HEK293 (cell line): ENCODE measurements around the gene DNAJC21.
A peak's percentile ranks its signal among the peaks of the same experiment; 100 is the strongest.

Experiments used
- CTCF ChIA-PET: fragments of 350-600 bp; formaldehyde crosslinking; extraction: SDS; loops from one replicate; lab custom pipeline; 2021; ENCODE audit warnings: antibody characterized with exemption; lab: Yijun Ruan, JAX
- POLR2A ChIA-PET: fragments of 300-600 bp; formaldehyde crosslinking; extraction: SDS; loops from one replicate; lab custom pipeline; 2020; ENCODE audit warnings: antibody characterized with exemption, inconsistent platforms; lab: Yijun Ruan, JAX
- H3K27ac ChIP-seq: fragments of 200-500 bp; sonication (Bioruptor generic); 2 replicates; pipeline ENCODE4 v1.5.1; 2014; ENCODE audit warnings: low read depth, low read length, control low read depth, inconsistent platforms; ENCODE audit errors: extremely low read depth
- H3K36me3 ChIP-seq, 2 experiments: fragments of 200-500 bp in 1 of 2; sonication (Bioruptor generic) in 1 of 2; 1 replicate in 1 of 2; 2 replicates in 1 of 2; pipeline ENCODE4 v1.5.1; 2014 to 2017; ENCODE audit warnings: inconsistent platforms in 2 of 2, low read length in 2 of 2; ENCODE audit not compliant: control insufficient read depth in 2 of 2, insufficient read depth in 1 of 2
- H3K4me1 ChIP-seq: fragments of 200-500 bp; sonication (Bioruptor generic); 2 replicates; pipeline ENCODE4 v1.5.1; 2014; ENCODE audit warnings: mild to moderate bottlenecking, low read length, inconsistent platforms; ENCODE audit not compliant: control insufficient read depth, insufficient read depth
- H3K4me3 ChIP-seq: 2 replicates; pipeline ENCODE4 v1.5.1; 2011; ENCODE audit warnings: low read depth, mild to moderate bottlenecking, control low read depth, low read length, moderate library complexity
- H3K9me3 ChIP-seq: fragments of 200-500 bp; sonication (Bioruptor generic); 2 replicates; pipeline ENCODE4 v1.5.1; 2014; ENCODE audit warnings: low read depth, low read length, inconsistent platforms; ENCODE audit not compliant: control insufficient read depth, insufficient read depth
- CTCF ChIP-seq: fragments of 450-650 bp; formaldehyde crosslinking; IDR thresholded peaks from 2 replicates; pipeline ENCODE4 v1.5.1; 2016; ENCODE audit warnings: missing biosample characterization, missing genetic modification characterization
- GFI1B ChIP-seq: fragments of 450-650 bp; formaldehyde crosslinking; IDR thresholded peaks from 2 replicates; pipeline ENCODE4 v1.5.1; 2016; ENCODE audit warnings: missing biosample characterization, missing genetic modification characterization
- KLF8 ChIP-seq: fragments of 450-650 bp; formaldehyde crosslinking; IDR thresholded peaks from 2 replicates; pipeline ENCODE4 v1.5.1; 2016; ENCODE audit warnings: missing biosample characterization, missing genetic modification characterization
- PATZ1 ChIP-seq: fragments of 450-650 bp; formaldehyde crosslinking; IDR thresholded peaks from 2 replicates; pipeline ENCODE4 v1.5.1; 2016; ENCODE audit warnings: missing biosample characterization, missing genetic modification characterization
- PRDM6 ChIP-seq: fragments of 450-650 bp; formaldehyde crosslinking; IDR thresholded peaks from 2 replicates; pipeline ENCODE4 v1.5.1; 2017; ENCODE audit warnings: missing biosample characterization, missing genetic modification characterization
- SP2 ChIP-seq: fragments of 450-650 bp; formaldehyde crosslinking; IDR thresholded peaks from 2 replicates; pipeline ENCODE4 v1.5.1; 2016; ENCODE audit warnings: missing biosample characterization, missing genetic modification characterization
- SP3 ChIP-seq: fragments of 450-650 bp; formaldehyde crosslinking; IDR thresholded peaks from 2 replicates; pipeline ENCODE4 v1.5.1; 2016; ENCODE audit warnings: missing biosample characterization, missing genetic modification characterization
- ZBTB1 ChIP-seq: fragments of 450-650 bp; formaldehyde crosslinking; IDR thresholded peaks from 2 replicates; pipeline ENCODE4 v1.5.1; 2016; ENCODE audit warnings: missing biosample characterization, missing genetic modification characterization
- ZFHX2 ChIP-seq: fragments of 450-650 bp; formaldehyde crosslinking; conservative IDR thresholded peaks from 2 replicates; pipeline ENCODE4 v1.5.1; 2016; ENCODE audit warnings: missing biosample characterization, missing genetic modification characterization
- ZNF138 ChIP-seq: fragments of 450-650 bp; formaldehyde crosslinking; IDR thresholded peaks from 2 replicates; pipeline ENCODE4 v1.5.1; 2016; ENCODE audit warnings: missing biosample characterization, missing genetic modification characterization, borderline replicate concordance
- ZNF140 ChIP-seq: fragments of 450-650 bp; formaldehyde crosslinking; IDR thresholded peaks from 2 replicates; pipeline ENCODE4 v1.5.1; 2016; ENCODE audit warnings: missing biosample characterization, missing genetic modification characterization
- ZNF184 ChIP-seq: fragments of 450-650 bp; IDR thresholded peaks from 2 replicates; pipeline ENCODE4 v1.5.1; 2018; ENCODE audit warnings: missing biosample characterization, mild to moderate bottlenecking, missing genetic modification characterization
- ZNF24 ChIP-seq: fragments of 450-650 bp; formaldehyde crosslinking; IDR thresholded peaks from 2 replicates; pipeline ENCODE4 v1.5.1; 2016; ENCODE audit warnings: missing biosample characterization, missing genetic modification characterization
- ZNF266 ChIP-seq: fragments of 450-650 bp; formaldehyde crosslinking; IDR thresholded peaks from 2 replicates; pipeline ENCODE4 v1.5.1; 2016; ENCODE audit warnings: missing biosample characterization, missing genetic modification characterization, low read depth
- ZNF335 ChIP-seq: fragments of 450-650 bp; formaldehyde crosslinking; conservative IDR thresholded peaks from 2 replicates; pipeline ENCODE4 v1.5.1; 2016; ENCODE audit warnings: missing biosample characterization, missing genetic modification characterization
- ZNF404 ChIP-seq: fragments of 450-650 bp; formaldehyde crosslinking; IDR thresholded peaks from 2 replicates; pipeline ENCODE4 v1.5.1; 2017; ENCODE audit warnings: missing biosample characterization, missing genetic modification characterization
- ZNF530 ChIP-seq: fragments of 450-650 bp; formaldehyde crosslinking; IDR thresholded peaks from 2 replicates; pipeline ENCODE4 v1.5.1; 2016; ENCODE audit warnings: low read depth, missing biosample characterization, missing genetic modification characterization
- ZNF610 ChIP-seq: fragments of 450-650 bp; formaldehyde crosslinking; IDR thresholded peaks from 2 replicates; pipeline ENCODE4 v1.5.1; 2016; ENCODE audit warnings: missing biosample characterization, missing genetic modification characterization, borderline replicate concordance
- ZSCAN16 ChIP-seq: fragments of 450-650 bp; formaldehyde crosslinking; IDR thresholded peaks from 2 replicates; pipeline ENCODE4 v1.5.1; 2016; ENCODE audit warnings: missing biosample characterization, missing genetic modification characterization
- ZSCAN5A ChIP-seq: fragments of 450-650 bp; formaldehyde crosslinking; IDR thresholded peaks from 2 replicates; pipeline ENCODE4 v1.5.1; 2016; ENCODE audit warnings: missing biosample characterization, missing genetic modification characterization

The DNAJC21 gene

GRCh38 chr5:34998058-34998789 is 68.9 kb downstream of the DNAJC21 start:
- Histone ChIP-seq H3K36me3 (no peaks in the 10 kb centered on the region), H3K9me3 (no peaks in the 10 kb centered on the region), H3K27ac (no peak overlapping the region), H3K4me1 (peaks cover 3% of the 10 kb centered on the region; the same call in 1 of the 2 replicates), H3K4me3 (no peak overlapping the region)
- 0 out of 2 replicates have a peak, but pooled peaks have one; percentile 23 for TF ChIP-seq GFI1B (tag by site-specific recombination)
- no peak for TF ChIP-seq PATZ1 (tag by site-specific recombination)
- TF ChIP-seq ZNF610 (tag by site-specific recombination), result no peak
- TF ChIP-seq ZNF530 (tag by site-specific recombination), result no peak
- peak; percentile 62; the same call in 1 of the 2 replicates for TF ChIP-seq ZNF184 (tag by site-specific recombination)
- no peak for TF ChIP-seq ZNF138 (tag by site-specific recombination)
- no peak for TF ChIP-seq ZNF266
- TF ChIP-seq ZNF404, result no peak
- TF ChIP-seq KLF8 (tag by site-specific recombination), result 0 out of 2 replicates have a peak, but pooled peaks have one; percentile 20
- TF ChIP-seq PRDM6 (tag by site-specific recombination), result peak; percentile 50
- 0 out of 2 replicates have a peak, but pooled peaks have one; percentile 16 for TF ChIP-seq SP3 (tag by site-specific recombination)
- no peak for TF ChIP-seq ZNF140 (tag by site-specific recombination)
- TF ChIP-seq ZFHX2 (tag by site-specific recombination), result no peak
- no peak for TF ChIP-seq SP2 (tag by site-specific recombination)
- TF ChIP-seq ZBTB1 (tag by site-specific recombination), result no peak
- TF ChIP-seq ZSCAN5A, result no peak
- TF ChIP-seq ZSCAN16, result peak; percentile 73; the same call in 1 of the 2 replicates
- TF ChIP-seq CTCF (tag by site-specific recombination), result no peak
- TF ChIP-seq ZNF24 (tag by site-specific recombination), result 0 out of 2 replicates have a peak, but pooled peaks have one; percentile 10
- TF ChIP-seq ZNF335, result peak; percentile 34; the same call in 1 of the 2 replicates
- POLR2A ChIA-PET, result interaction anchor here (0.6 kb wide), 1 partner anchor 37 kb away, joined by 3 read pairs; no protein-coding TSS in a partner anchor
- CTCF ChIA-PET, result interaction anchor here (0.5 to 6.6 kb wide), 3 partner anchors 41 to 929 kb away, joined by 3 to 43 read pairs (median 38); no protein-coding TSS in a partner anchor
